D721Med (cell line): ENCODE measurements around the gene AADACL2.

Experiments
- DNase-seq: peaks from one replicate; pipeline ENCODE4 v3.0.0; 2011; ENCODE audit warnings: low spot score; ENCODE audit not compliant: insufficient read length
- FAIRE-seq: peaks from 2 replicates; lab custom pipeline; 2011; peaks lifted over from hg19 to GRCh38; lab: Jason Lieb, UNC
- CTCF ChIP-seq: IDR thresholded peaks from 2 replicates; pipeline ENCODE4 v1.5.1; 2012; ENCODE audit warnings: mild to moderate bottlenecking, control low read depth; ENCODE audit not compliant: insufficient read depth; ENCODE audit errors: missing control alignments

Gene AADACL2

DNA sequence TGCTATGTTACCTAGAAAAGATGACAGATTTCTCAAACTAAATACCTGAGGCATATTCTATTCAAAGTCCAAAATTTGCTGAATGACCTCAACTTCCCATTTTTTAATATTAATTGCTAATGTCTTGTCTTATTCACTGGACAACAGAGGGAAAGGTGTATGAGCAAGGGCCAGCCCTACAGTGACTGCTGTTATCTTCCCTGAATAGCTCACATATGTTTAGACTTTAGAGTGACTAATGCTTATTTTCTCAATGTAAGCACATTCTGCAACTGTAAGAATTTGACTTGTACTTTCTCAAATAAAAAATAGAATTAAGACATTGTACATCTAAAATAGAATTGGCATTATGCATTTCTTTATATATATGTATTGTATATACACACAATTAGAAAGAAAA is 26.5 kb upstream of the AADACL2 start:
- FAIRE-seq (no peak), DNase-seq (no peak)
- TF ChIP-seq CTCF = no peak

- TF ChIP-seq CTCF = no peak
- DNase-seq (no peak), FAIRE-seq (no peak)
Measured at GRCh38 chr3:151708868-151709267, 24.9 kb upstream of the AADACL2 start.

DNA sequence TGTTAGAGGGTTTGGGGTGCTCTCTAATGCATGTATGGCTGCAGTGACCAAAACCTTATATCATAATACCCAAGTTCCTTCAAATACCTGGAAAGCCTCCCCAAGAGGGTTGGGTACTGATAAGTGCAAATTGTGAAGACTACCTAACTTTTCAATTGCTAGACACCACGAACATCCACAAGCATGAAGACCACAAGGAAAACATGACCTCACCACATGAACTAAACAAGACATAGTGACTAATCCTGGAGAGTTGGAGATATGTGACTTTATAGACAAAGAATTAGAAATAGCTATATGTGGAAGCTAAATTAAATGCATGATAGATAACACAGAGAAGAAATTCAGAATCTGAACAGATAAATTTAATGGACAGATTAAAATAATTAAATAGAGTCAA is 23.9 kb upstream of the AADACL2 start:
- TF ChIP-seq CTCF = no peak
- FAIRE-seq = no peak
- DNase-seq = no peak

- no peak for DNase-seq
- no peak for FAIRE-seq
- no peak for TF ChIP-seq CTCF
Measured at GRCh38 chr3:151721294-151721693, 12.4 kb upstream of the AADACL2 start.

DNA sequence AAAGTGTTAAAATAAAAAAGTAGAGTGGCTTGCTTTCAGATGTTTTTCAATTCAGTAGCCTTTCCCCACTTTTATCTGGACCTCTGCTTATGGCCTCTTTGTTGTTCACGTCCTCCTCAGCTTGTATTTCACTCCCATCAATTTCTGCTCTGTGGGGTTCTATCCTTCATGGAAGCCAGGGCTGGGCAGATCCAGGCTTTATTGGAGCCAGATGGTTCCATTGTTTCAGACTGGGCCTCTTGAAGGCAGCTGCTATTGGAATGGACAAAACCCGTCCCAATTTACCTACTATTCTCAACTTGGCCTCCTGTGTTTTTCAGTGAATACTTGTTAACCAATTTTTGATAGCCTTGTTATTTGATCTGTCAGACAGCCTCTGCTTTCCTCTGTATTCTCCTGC is 10.9 kb upstream of the AADACL2 start:
- DNase-seq = no peak
- TF ChIP-seq CTCF = no peak
- no peak for FAIRE-seq

DNA sequence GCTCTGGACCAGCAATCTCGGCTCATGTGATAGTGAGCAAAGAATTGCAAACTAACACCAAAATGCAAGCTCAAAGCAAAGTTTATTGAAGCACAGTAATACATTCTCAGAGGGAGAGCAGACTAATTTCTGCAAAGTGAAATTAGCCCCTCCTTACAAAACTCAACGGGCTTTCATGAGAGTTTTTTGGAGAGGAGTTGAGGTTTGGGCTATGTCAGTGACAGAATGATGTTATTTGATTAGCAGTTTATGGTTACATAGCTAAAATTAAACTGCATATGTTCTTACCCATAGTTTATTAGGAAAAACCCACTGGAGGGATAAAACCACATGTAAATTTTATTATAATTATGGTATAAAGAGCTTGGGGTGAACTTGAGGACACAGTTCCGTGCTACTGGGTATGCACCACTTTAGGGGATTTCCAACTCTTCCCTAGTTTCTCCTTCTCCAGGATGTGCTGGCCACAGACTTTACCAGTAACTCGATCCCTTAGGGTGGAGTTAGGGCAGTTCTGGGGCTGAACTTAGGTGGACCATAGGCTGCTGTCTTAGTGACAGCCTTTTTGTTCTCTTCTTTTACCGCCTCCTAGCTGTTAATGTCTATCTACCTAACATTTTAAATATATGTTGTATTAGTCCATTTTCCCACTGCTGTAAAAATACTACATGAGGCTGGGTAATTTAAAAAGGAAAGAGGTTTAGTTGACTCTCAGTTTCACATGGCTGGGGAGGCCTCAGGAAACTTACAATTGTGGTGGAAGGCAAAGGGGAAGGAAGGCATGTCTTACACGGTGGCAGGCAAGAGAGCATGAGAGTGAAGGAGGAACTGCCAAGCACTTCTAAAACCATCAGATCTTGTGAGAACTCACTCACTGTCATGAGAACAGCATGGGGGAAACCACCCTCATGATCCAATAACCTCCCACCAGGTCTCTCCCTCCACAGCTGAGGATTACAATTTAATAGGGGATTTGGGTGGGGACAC is 8.9 kb upstream of the AADACL2 start:
- FAIRE-seq (no peak), DNase-seq (no peak)
- TF ChIP-seq CTCF = no peak

GRCh38 chr3:151726016-151726415 is 7.7 kb upstream of the AADACL2 start:
- FAIRE-seq = no peak
- no peak for DNase-seq
- TF ChIP-seq CTCF = no peak
